Stimulated activated CD4-positive, alpha-beta T cell treated with anti-CD3 and anti-CD28 coated beads, Interleukin-4, amount 100 ng/mL, for 4 hours (primary cell): ENCODE results near the gene LRRC4C.

ENCODE experiments used
- DNase-seq, 2 experiments: peaks; one replicate each; pipeline ENCODE4 v3.0.0-alpha.2; 2020

The LRRC4C gene

DNA sequence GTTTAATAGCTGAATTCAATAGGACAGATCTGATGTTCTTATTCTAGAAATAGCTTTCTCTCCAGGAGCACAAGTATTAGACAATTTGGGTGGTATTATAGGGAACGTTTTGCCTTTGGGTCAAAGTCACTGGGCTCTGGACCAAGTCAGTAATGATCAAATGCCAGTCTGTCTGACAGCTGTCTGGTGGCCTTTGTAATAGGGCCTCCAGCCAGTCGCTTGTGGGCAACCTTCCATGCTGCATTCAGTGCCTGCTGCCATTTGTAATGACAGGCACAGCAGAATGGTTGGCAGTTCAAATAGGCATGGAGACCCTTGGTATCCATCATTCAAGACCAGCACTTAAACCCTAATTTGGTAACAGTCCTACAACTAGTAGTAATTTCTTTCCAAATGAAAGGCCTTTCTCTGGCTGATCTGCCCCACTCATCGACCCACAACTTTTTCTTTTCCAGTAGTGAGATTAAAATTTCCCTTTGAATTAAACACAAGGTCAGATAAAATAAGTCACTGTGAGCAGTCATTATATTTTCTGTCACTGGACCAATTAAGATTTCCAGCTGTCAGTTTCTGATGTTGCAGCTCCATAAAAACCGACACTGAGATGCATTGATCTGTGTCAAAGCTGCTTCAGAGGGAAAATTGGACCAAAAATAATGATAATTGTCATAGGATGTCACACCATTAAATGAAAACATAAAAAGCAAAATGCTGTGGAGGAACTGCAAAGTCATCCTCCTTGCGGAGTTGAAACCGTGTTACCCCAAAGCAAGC lies 1038.1 kb downstream of the LRRC4C start:
- no peak for DNase-seq

DNA sequence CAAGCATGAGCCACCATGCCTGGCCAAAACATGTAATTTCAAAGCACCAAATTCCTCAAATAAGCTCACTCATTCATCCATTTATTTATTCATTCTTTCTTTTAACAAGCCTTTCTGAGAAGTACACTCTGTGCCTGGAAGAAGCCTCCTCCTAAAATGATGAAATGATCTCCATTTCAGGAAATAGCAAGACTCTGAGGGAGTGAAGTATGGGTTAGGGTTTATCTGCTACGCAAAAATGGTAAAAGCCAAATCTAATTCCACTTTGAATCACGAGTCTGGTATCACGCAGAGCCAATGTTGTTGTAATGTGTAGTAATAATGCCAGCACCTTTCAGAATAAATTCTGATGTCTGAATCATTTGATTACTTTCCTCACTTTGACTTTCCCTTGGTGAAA lies 1041.8 kb downstream of the LRRC4C start:
- no peak for DNase-seq

DNA sequence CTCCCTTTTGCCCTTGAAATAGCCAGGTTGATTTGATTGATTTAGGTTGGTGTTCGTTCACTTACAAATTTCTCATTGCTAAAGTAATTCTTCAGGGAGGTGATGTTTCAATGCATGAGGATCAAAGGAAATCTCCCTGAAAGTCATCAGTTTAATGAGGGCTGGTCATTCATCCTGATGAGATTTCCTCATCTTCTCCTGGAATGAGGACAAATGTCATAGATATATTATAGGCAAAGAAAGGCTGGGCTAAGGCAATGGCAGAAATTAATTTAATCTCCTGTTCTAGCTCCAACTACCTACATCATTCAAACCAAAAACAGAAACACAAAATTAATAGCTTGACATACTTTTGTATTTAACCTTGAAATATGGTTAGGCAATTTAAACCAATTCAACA lies 1052.1 kb downstream of the LRRC4C start:
- no peak for DNase-seq

GRCh38 chr11:40405614-40406013 lies 1053.8 kb downstream of the LRRC4C start:
- DNase-seq: no peak

DNA sequence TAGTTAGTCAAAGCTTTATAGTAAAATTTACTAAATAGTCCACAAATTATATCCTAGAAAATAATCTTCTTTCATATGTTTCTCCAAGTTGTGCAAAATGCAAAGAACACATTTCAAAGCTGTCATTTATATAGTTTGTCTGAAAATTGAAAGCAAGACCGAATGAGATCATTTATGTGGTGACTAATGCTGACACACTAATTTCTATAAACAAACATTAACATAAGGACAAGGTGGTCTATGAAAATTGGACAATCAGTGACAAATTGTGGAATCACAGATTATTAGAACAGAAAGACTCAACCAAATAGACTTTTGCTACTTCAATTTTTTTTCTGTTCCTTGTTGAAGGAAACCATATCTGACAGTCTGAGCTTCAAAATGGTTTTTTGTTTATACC lies 1056.1 kb downstream of the LRRC4C start:
- no peak for DNase-seq

GRCh38 chr11:40401132-40401853 lies 1058.2 kb downstream of the LRRC4C start:
- DNase-seq: no peak

DNA sequence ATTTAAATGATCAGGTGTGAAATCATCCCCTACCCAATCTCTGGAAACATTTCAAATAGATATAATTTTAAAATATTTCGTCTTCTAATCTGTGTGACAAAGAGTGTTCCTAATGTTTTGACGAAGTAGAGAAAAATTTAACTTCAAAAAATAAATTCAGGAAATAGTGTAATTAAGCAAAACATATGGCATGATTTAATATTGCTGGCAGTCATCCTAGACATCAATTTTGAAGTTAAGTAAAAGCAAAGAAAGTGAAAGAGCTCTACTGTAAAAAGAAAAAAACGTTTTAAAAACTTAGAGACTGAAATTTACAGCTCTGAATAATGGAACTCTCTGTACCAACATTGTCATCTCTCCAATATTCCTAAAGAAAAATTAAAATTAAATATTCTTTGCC lies 1062.3 kb downstream of the LRRC4C start:
- DNase-seq: no peak

DNA sequence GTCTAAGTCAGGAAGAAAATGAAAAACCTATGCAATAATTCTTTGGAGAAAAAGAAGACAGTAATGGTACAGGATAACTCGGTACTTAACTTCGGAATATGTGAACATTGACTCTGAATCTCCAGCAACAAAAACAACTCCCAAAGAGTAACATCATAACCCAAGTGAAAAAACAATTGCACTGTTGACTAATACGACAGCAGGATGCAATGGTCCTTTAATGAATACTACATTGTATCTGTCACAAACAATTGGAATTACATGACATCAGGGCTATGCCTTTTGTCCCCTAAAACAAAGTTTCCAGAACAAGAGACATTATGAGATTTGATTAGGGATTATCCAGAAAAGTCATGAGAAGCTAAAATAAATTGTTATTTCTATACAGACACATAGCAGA lies 1065.9 kb downstream of the LRRC4C start:
- no peak for DNase-seq

DNA sequence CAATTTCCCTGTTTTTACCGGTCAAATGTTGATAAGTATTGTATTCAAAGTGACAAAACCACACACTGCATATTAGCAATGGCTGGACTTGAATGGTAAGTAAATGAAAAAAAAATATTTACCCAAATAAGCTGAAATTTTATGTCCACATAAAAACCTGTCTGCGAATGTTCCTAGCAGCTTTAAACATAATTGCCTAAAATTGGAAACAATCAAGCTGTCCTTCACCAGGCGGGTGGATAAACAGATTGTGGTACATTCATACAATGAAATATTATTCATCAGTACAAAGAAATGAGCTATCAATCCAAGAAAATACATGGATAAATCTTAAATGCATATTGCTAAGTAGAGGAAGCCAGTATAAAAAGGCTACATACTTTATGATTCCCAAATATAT lies 1067.8 kb downstream of the LRRC4C start:
- DNase-seq: no peak

DNA sequence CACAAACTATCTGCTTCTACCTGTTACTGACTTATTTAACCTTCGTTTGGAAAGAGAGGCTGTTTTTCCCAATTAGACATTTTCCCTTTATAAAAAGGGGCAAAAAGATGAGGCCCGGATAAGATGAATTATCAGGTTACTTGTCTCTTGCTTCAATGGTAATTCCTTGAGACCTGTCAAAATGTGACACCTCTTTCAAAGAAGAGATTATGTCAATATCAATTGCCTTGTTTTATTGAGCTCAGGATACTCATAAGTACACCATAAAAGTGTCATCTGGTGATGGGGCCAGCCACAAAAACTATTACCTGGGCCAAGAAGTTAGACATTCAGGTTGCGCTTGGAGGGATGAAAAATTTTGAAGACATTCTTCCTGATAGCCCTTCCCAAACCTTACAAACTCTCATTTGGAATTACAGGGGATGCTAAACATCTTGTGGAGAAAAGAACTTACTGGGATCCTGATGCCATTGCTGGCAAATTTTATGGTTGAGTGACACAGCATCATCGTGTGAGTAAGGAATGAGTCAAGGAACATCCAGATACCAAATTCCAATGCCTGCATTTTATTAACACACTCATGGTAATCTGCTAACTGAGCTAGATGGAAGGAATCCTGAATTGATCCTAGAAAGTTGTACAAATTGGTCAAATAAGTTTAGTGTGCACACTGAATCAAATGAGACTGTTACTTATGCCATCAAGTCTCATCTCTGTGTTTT lies 1071.2 kb downstream of the LRRC4C start:
- no peak for DNase-seq

DNA sequence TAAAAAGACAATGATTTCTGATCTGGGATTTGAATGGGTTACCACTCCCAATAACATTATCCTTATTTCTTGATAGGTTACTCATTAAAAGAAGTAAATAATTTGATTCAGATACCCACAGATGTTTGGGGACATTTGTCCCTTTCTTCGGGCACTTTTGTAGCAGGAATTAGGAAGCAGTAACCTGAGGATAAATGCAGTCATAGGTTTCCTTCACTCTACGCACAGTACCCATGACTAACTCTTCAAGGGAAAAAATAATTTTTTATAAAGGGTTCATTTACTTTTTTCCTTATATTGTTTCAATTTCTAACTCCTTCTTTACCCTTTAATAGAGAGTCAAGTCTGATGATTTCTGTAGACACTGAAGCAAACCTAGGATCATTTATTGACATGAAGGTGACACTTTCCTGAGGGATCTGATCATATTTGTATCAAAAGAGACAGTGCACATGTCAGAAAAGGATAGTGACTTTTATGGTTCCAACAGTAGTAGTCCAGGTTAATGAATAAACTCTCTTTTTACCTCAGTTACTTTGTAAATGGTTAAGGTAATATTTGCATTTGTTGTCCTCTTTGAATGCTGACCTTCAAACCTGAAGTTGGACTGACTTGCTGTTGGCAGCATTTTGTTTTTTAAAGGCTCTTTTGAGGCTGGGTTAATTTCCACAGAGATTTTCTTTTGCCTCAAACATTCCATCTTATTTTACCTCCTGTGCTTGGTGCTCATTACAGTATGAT lies 1072.0 kb downstream of the LRRC4C start:
- no peak for DNase-seq

DNA sequence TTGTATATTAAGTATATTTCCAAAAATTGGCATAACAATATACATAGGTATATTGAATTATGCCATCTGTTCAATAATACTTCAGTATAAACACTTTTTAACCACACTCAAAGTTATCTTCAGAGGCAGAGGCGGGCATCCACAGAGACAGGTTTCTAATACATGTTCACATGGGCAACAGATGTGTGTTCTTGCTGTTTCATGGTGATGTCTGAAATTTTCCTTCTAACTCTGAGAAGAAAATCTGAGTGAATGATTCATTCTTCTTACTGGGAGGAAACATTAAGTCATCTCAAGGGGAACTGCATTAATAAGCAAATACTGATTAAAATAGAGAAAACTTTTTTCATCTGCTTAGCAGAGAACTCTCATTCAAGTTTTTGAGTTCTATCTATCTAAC lies 1074.5 kb downstream of the LRRC4C start:
- no peak for DNase-seq

GRCh38 chr11:40381481-40381880 lies 1078.0 kb downstream of the LRRC4C start:
- DNase-seq: no peak

GRCh38 chr11:40380835-40381234 lies 1078.6 kb downstream of the LRRC4C start:
- DNase-seq: no peak

DNA sequence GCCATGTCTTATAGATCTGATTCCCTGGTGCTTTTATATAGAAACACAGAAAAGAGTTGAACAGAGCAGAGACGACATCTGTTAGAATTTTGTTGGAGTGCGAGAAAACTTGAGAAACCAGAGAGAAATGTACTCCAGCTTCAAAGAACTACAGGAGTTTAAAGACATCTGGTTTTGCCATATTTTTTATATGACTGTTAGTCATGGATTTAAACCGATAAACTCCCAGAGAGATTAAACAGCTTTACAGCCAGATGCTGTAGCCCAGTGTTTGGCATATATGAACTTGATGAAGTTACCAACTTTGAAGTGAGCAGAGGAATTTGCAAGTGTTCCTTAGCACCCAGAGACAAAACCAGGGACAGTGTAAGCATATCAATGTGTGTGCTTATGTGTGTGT lies 1083.1 kb downstream of the LRRC4C start:
- no peak for DNase-seq

DNA sequence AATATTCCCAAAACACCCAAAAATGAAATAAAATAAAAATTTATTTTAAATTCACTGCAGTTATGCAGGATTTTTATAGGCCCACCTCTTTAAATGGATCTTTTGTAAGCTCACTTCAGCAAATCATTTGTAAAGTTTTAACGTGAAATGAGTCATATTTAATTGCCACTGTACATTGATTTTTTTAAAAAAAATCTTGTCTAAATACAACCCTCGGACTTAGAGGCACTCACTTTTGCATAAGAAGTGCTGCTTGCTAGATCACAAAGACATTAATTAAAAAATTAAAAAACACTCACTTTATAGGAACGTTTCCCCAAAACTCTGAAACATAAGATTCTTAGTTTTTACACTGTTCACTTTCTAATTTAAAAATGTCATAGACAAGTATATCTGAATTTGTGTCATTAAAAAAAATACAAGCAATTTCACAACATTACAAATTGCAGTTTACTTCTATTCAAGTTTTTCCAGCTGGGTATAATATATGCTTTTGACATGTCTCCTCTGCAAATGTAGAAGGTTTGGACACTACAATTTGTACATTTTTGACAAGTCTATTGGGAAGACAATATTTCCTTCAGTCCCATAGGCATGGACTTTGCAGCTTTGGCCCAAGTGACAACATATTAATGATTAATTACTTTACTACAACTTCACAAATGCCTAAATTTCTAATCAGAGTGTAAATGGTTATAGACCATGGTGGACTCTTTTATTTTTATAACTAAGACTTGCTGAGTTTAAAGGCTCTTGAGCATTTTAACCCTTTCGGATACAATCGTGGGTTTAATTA lies 1088.4 kb downstream of the LRRC4C start:
- DNase-seq: no peak

DNA sequence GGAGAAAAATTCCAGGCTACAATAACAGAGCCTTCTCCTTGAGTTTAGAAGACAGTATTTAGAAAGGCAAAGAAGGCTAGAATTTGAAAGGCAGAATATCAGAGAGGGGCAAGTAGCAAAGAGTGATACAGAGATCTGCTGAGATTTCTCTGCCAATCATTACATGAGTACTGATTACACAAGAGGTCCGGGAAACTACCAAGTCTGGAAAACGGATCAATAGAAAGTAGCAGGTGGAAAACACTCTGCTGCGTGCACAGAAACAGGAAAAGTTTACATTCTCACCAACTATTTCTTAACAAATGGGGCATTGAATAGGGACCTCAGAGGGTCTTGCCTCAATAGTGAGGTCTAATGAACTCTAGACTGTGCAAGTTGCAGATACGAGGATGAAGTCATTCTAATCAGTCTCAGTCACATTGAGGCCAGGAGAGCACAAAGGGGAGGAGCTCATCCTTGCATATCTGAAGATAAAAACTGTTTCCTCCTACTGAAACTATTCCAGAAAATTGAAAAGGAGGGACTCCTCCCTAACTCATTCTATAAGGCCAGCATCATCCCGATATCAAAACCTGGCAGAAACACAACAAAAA lies 1099.2 kb downstream of the LRRC4C start:
- no peak for DNase-seq

DNA sequence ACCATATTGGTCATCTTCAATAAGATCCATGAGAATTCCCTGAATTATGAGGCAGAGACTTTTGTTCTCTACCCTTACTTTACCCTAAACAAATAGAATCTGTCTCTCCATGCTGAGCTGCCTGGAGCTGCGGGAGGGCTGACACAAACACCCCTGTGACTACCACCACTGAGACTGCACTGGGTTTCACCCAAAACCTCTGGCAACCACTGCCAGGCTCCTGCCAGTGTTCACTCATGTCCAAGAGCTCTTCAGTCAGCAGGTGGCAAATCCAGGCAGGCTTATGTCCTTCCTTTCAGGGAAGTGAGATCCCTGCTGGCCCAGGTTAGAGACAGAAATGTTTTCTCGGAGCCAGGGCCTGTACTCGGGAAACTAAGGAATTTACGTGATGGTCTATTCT lies 1105.3 kb downstream of the LRRC4C start:
- DNase-seq: no peak

DNA sequence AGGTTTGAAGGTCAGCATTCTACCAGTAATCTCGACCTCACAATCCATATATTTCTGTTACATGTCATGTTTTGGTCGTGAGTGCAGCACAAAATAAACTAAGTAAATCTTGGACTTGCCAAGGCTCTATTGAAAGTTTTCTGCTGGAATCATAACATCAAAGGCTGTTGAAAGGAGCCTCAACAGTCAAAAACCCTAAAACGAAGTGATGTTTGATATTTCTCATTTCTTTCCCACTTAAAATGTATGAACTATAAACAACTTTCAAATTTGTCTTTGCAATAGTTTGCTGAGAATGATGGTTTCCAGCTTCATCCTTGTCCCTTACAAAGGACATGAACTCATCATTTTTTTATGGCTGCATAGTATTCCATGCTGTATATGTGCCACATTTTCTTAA lies 1118.5 kb downstream of the LRRC4C start:
- DNase-seq: no peak

- no peak for DNase-seq
Measured at GRCh38 chr11:40338739-40339138, 1120.7 kb downstream of the LRRC4C start.

DNA sequence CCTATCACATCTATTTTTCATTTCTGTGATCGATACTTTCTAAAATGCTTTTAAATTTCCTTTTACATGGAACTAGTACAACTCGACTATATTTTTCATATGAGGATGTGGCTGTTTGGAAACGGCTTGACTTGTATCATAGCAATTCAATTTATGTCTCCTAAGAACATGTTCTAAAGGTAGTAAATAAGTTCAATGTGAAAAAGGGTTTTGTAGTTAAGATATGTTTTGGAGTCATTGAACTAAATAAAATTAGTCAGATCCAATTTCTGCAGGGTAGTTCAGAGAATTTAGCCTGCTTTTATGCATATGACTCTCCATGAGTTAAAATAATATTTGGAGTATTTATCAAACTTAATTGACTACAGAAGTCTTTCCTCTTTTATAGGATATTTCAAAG lies 1121.4 kb downstream of the LRRC4C start:
- DNase-seq: no peak

- no peak for DNase-seq
Measured at GRCh38 chr11:40337118-40337517, 1122.3 kb downstream of the LRRC4C start.
